ENCODE data around the gene MANSC4.

DNA sequence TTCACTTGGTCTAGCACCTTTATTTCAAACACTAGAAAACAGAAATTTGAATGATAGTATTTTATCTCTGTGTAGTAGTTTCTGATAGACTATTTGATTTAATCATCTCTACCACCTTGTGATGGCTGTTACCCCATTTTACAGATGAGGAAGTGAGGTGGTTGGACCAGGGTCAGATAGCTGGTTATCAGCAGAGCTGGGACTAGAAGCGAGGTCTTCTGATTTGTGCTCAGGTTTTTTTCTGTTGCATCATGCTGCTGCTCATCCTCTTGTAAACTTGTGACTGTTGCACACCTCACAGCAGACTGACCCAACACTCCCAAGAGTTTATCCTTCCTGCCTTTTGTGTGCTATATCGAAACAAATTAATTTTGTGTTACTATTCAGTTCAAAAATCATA lies 10.1 kb upstream of the MANSC4 start:
- TF ChIP-seq, protein P1, sequence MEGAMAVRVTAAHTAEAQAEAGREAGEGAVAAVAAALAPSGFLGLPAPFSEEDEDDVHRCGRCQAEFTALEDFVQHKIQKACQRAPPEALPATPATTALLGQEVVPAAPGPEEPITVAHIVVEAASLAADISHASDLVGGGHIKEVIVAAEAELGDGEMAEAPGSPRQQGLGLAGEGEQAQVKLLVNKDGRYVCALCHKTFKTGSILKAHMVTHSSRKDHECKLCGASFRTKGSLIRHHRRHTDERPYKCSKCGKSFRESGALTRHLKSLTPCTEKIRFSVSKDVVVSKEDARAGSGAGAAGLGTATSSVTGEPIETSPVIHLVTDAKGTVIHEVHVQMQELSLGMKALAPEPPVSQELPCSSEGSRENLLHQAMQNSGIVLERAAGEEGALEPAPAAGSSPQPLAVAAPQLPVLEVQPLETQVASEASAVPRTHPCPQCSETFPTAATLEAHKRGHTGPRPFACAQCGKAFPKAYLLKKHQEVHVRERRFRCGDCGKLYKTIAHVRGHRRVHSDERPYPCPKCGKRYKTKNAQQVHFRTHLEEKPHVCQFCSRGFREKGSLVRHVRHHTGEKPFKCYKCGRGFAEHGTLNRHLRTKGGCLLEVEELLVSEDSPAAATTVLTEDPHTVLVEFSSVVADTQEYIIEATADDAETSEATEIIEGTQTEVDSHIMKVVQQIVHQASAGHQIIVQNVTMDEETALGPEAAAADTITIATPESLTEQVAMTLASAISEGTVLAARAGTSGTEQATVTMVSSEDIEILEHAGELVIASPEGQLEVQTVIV (IDR thresholded peaks at IDR 0.05; ENCODE audit: borderline replicate concordance, partially characterized antibody): no peak
- TF ChIP-seq, protein P2, sequence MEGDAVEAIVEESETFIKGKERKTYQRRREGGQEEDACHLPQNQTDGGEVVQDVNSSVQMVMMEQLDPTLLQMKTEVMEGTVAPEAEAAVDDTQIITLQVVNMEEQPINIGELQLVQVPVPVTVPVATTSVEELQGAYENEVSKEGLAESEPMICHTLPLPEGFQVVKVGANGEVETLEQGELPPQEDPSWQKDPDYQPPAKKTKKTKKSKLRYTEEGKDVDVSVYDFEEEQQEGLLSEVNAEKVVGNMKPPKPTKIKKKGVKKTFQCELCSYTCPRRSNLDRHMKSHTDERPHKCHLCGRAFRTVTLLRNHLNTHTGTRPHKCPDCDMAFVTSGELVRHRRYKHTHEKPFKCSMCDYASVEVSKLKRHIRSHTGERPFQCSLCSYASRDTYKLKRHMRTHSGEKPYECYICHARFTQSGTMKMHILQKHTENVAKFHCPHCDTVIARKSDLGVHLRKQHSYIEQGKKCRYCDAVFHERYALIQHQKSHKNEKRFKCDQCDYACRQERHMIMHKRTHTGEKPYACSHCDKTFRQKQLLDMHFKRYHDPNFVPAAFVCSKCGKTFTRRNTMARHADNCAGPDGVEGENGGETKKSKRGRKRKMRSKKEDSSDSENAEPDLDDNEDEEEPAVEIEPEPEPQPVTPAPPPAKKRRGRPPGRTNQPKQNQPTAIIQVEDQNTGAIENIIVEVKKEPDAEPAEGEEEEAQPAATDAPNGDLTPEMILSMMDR (IDR thresholded peaks at IDR 0.05 in 2 of 3, conservative IDR thresholded peaks at IDR 0.05 in 1 of 3; ENCODE audit: control insufficient read depth in 2 of 3, extremely low read depth in 1 of 3, insufficient read depth in 1 of 3, low read depth in 3 of 3, low read length in 3 of 3): no peak
- TF ChIP-seq POLR2A (IDR thresholded peaks at IDR 0.05; ENCODE audit: low read depth, low read length): no peak
- TF ChIP-seq, protein P3, sequence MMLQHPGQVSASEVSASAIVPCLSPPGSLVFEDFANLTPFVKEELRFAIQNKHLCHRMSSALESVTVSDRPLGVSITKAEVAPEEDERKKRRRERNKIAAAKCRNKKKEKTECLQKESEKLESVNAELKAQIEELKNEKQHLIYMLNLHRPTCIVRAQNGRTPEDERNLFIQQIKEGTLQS (IDR thresholded peaks at IDR 0.05; ENCODE audit: borderline replicate concordance, extremely low read depth, low read depth, low read length): no peak
- TF ChIP-seq, protein P4, sequence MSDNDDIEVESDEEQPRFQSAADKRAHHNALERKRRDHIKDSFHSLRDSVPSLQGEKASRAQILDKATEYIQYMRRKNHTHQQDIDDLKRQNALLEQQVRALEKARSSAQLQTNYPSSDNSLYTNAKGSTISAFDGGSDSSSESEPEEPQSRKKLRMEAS (IDR thresholded peaks at IDR 0.05; ENCODE audit: low read depth, low read length): no peak
- TF ChIP-seq SP1 (IDR thresholded peaks at IDR 0.05; ENCODE audit: low read depth, low read length): no peak
- no peak for TF ChIP-seq SRF (IDR thresholded peaks at IDR 0.05; ENCODE audit: low read depth in 2 of 2, low read length in 2 of 2)

All from GM12878 (cell line).